Smooth muscle cell of the brain vasculature (primary cell): ENCODE data around the gene GLI1.
"Not testable (repeated sequence)": the region's sequence is repeated elsewhere in the genome, so short reads cannot be mapped to it uniquely, and the experiment has no call there.

Source experiments
- DNase-seq: peaks from one replicate; pipeline ENCODE4 v3.0.0-alpha.2; 2012; ENCODE audit warnings: low read depth, low spot score

The GLI1 gene

GRCh38 chr12:57441846-57442427 is 17.6 kb upstream of the GLI1 start:
- DNase-seq: no peak

GRCh38 chr12:57444337-57444736 is 15.2 kb upstream of the GLI1 start:
- DNase-seq: not testable (repeated sequence)

- no peak for DNase-seq
These were observed 14.8 kb upstream of the GLI1 start for GRCh38 chr12:57444744-57445143.

- DNase-seq: no peak
These were observed 13.2 kb upstream of the GLI1 start for GRCh38 chr12:57446292-57446960.

DNA sequence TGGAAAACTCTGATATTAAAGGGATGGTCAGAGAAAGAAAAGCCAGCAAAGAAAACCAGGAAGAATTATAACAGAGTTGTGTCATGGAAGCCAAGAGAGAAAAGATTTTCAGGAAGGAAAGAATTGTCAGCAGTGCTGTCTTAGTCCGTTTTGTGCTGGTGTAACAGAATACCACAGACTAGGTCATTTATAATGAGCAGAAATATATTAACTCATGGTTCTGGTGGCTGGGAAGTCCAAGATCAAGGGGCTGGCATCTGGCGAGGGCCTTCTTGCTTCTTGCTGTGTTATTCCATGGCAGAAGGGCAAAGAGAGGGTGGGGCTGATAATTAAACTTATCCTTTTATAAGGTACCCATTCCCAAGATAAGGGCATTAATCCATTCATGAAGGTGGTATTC is 10.9 kb upstream of the GLI1 start:
- no peak for DNase-seq

DNA sequence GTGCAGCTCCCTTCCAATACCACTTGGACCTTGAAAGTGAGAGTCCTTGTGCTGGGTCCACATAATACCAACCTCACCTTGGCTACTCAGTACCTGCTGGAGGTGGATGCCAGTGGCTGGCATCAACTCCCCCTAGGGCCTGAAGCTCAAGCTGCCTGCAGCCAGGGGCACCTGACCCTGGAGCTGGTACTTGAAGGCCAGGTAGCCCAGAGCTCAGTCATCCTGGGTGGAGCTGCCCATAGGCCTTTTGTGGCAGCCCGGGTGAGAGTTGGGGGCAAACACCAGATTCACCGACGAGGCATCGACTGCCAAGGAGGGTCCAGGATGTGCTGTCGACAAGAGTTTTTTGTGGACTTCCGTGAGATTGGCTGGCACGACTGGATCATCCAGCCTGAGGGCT is 10.2 kb upstream of the GLI1 start:
- no peak for DNase-seq

- DNase-seq: no peak
These were observed 9.5 kb upstream of the GLI1 start for GRCh38 chr12:57450057-57450456.

DNA sequence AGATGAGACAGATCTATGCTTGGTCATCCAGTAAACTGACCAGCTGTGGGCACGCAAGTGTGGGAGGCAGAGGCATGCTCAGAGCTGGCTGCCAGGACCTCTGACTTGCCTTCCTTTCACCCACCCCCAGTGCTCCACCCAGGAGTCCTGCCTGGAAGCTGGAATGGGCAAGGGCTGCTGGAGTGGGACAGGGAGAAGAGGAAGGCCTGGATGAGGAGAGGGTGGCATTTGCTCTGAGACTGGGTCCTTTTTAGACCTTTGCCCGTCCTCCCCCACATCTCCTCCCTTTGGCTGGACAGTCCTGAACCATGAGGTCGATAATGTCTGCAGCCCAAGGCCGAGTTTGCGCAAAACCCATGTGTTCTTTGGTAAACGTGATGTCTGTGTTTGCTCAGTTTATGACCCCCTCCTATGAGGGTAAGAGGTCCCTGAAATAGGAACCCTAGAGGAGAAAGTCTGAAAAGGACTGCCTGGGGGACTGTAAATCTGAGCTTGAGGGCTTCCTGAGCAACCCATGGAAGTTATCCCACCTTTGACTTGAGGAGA is 8.3 kb upstream of the GLI1 start:
- DNase-seq: no peak

DNA sequence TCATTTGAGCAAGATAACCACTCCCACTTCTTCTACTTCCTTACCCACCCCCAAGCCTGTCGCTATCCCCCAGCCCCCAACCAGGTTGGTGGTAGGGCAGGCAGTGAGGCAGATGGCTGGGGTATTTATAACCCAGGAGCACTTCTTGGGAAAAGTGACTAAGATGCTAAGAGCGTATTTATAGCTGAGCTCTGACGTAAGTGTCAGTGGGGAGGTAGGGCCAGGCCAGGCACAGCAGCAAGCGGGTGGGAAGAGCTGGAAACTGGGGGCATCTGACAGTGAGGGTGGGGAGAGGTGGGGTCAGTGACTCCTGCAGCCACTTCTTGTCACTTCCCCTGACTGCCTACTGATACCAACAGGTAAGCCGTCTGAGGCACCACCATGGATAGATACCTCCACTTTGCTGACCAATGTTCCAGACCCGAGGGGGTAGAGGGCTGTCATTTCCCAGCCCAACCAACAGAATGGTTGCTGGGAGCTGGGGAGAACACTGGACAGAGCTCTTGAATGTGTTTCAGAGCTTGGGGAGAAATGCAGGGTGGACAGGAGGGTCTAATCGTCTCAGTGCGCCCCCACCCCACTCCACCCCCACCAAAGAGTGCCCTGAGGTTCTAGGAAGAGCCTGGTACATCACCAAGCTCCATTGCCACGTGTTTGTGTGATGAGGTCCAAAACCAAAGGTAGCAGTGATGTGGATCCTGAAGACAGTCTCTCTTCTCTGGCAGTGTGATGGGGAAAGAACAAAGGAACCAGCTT is 7.2 kb upstream of the GLI1 start:
- no peak for DNase-seq

DNA sequence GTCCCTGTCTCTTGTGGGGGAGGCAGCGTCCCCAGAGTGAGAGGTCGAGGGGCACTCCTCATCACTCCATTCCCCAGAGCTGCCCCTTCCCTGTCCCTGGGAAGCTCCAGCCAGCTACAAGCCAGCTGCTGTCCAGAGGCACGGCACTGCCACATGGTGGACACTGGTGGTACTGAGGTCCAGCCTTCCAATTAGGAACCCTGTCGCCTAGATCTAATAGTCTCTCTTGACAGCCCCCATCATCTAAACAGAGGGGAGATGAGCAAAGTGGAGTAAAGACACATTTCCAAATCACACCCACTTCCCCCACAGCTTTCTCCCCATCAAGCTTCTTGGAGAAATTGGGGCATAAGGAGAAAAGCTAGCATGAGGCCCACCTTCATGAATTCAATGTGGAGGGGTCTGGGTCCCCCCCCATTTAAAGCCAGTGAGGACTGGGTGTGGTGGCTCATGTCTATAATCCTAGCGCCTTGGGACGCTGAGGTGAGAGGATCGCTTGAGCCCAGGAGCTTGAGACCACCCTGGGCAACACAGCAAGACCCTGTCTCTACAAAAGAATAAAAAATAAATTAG is 6.6 kb upstream of the GLI1 start:
- DNase-seq: no peak

GRCh38 chr12:57454213-57454565 is 5.4 kb upstream of the GLI1 start:
- no peak for DNase-seq

DNA sequence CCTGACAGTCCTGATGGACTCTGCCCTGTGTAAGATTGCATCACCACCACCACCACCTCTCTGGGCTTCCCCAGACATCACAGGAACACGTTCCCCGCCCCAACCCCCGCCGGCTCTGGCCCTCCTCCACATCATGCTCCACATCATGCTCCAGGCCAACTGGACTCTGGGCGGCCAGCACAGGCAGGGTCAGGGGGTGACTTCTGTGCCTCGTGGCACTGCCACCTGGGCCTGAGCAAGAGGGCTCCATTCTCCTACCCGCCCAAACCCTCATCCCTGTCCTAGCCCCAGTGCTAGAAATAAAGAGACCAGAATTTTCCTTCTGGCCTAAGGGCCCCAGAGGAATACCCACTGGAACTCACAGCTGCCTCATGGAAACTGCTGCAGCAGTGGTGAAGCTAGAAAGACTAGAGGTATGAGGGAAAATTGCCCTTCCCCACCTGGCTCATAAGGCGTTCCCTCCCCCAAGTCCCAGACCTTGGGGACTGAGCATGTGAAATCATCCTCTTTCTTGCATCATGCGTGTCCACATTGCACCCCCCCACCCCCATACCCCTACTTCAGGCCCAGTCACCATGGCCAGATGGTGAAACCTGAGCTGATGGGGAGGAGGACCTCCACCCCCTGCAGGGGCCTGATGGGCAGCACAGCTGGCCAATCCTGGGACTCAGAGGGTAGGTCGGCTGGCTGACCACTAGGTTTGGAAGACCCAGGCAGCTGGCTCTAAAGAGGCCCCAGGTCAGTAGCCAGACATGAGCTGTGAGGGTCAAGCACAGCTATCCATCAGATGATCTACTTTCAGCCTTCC is 4.8 kb upstream of the GLI1 start, which contains the start of gene INHBE:
Gene INHBE, plus strand, starts transcription at position 742 of the 808 bp plus-strand sequence. CDS start 230 bp downstream, outside the sequence.
- no peak for DNase-seq

GRCh38 chr12:57455374-57456144 is 4.0 kb upstream of the GLI1 start:
- no peak for DNase-seq

DNA sequence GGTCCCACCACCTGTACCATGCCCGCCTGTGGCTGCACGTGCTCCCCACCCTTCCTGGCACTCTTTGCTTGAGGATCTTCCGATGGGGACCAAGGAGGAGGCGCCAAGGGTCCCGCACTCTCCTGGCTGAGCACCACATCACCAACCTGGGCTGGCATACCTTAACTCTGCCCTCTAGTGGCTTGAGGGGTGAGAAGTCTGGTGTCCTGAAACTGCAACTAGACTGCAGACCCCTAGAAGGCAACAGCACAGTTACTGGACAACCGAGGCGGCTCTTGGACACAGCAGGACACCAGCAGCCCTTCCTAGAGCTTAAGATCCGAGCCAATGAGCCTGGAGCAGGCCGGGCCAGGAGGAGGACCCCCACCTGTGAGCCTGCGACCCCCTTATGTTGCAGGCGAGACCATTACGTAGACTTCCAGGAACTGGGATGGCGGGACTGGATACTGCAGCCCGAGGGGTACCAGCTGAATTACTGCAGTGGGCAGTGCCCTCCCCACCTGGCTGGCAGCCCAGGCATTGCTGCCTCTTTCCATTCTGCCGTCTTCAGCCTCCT is 3.4 kb upstream of the GLI1 start:
- DNase-seq: no peak

GRCh38 chr12:57456737-57457490 is 2.7 kb upstream of the GLI1 start:
- no peak for DNase-seq

- no peak for DNase-seq
These were observed 925 bp upstream of the GLI1 start for GRCh38 chr12:57458665-57459054.

- DNase-seq: peak; percentile 96
These were observed 383 bp upstream of the GLI1 start for GRCh38 chr12:57459055-57459749.

DNA sequence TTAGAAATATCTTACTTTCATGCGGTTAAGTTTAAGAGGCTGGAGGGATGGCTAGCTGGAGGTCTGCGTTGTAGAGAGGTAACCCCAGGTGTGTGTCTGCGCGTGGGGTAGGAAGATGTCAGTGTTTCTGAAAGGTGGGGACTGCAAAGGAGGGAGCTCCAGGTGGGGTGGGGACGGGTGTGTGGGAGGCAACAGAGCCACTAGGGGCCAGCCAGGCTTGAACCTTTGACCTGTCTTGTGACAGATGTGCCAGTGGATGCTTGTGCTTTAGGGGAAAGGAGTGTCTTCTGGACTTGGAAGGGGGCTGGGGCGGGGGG is 841 bp downstream of the GLI1 start:
- DNase-seq: no peak

- no peak for DNase-seq
These were observed 1.3 kb downstream of the GLI1 start for GRCh38 chr12:57460841-57461275.
